MM.1S (cell line): ENCODE measurements around the gene RAB27B.

Source experiments
- DNase-seq: peaks from one replicate; pipeline ENCODE4 v3.0.0-alpha.2; 2015
- H2AFZ ChIP-seq: fragments of 300-600 bp; sonication (generic); 2 replicates; pipeline ENCODE4 v1.6.0; 2016; ENCODE audit warnings: antibody characterized with exemption, low read length
- H3F3A ChIP-seq: fragments of 300-600 bp; sonication (generic); 2 replicates; pipeline ENCODE4 v1.6.1; 2016; ENCODE audit warnings: mild to moderate bottlenecking, antibody characterized with exemption, low read length, moderate library complexity, mixed read lengths; ENCODE audit not compliant: insufficient read depth
- H3K27ac ChIP-seq: fragments of 300-600 bp; sonication (generic); 2 replicates; pipeline ENCODE4 v1.5.1; 2016; ENCODE audit warnings: mild to moderate bottlenecking, low read length
- H3K27me3 ChIP-seq: fragments of 300-600 bp; sonication (generic); replicated peaks from 2 replicates; pipeline ENCODE4 v1.6.0; 2016; ENCODE audit warnings: low read length; ENCODE audit not compliant: insufficient read depth
- H3K36me3 ChIP-seq: fragments of 300-600 bp; sonication (generic); replicated peaks from 2 replicates; pipeline ENCODE4 v1.6.1; 2016; ENCODE audit warnings: mild to moderate bottlenecking, low read length, mixed read lengths; ENCODE audit not compliant: insufficient read depth
- H3K4me1 ChIP-seq: fragments of 300-600 bp; sonication (generic); 2 replicates; pipeline ENCODE4 v1.6.1; 2016; ENCODE audit warnings: low read length, mixed read lengths
- H3K4me2 ChIP-seq: fragments of 300-600 bp; sonication (generic); 2 replicates; pipeline ENCODE4 v1.6.0; 2016; ENCODE audit warnings: low read depth, low read length
- H3K4me3 ChIP-seq: fragments of 300-600 bp; sonication (generic); 2 replicates; pipeline ENCODE4 v1.5.1; 2016; ENCODE audit warnings: low read length, mixed read lengths
- H3K79me2 ChIP-seq: fragments of 300-600 bp; sonication (generic); 2 replicates; pipeline ENCODE4 v1.6.1; 2016; ENCODE audit warnings: mixed run types, low read length, mixed read lengths
- H3K9ac ChIP-seq: fragments of 300-600 bp; sonication (generic); 2 replicates; pipeline ENCODE4 v1.6.1; 2016; ENCODE audit warnings: low read length, mixed read lengths
- H3K9me2 ChIP-seq: fragments of 300-600 bp; sonication (generic); replicated peaks from 2 replicates; pipeline ENCODE4 v1.6.1; 2016; ENCODE audit warnings: mild to moderate bottlenecking, low read length, mixed read lengths; ENCODE audit not compliant: insufficient read depth
- H3K9me3 ChIP-seq: fragments of 300-600 bp; sonication (generic); replicated peaks from 2 replicates; pipeline ENCODE4 v1.6.1; 2016; ENCODE audit warnings: mild to moderate bottlenecking, low read length, mixed read lengths; ENCODE audit not compliant: insufficient read depth
- H4K20me1 ChIP-seq: fragments of 300-600 bp; sonication (generic); 2 replicates; pipeline ENCODE4 v1.6.1; 2016; ENCODE audit warnings: mild to moderate bottlenecking, low read length, moderate library complexity, mixed read lengths; ENCODE audit not compliant: insufficient read depth
- CTCF ChIP-seq: fragments of 300-600 bp; sonication (generic); IDR thresholded peaks from 2 replicates; pipeline ENCODE4 v1.5.1; 2016; ENCODE audit warnings: antibody characterized with exemption, low read length, mixed read lengths
- EZH2 ChIP-seq: fragments of 300-600 bp; sonication (generic); optimal IDR thresholded peaks from 2 replicates; pipeline ENCODE3; 2017; ENCODE audit warnings: low read depth, mild to moderate bottlenecking, antibody characterized with exemption, low read length, mixed read lengths
- EZH2phosphoT487 ChIP-seq: fragments of 300-600 bp; sonication (generic); IDR thresholded peaks from 2 replicates; pipeline ENCODE4 v1.6.1; 2018; ENCODE audit warnings: antibody characterized with exemption, low read length

Gene RAB27B

GRCh38 chr18:54878159-54878622, 49.9 kb downstream of the RAB27B start:
- Histone ChIP-seq H4K20me1 (no peaks in the 10 kb centered on the region), H3K27ac (no peak overlapping the region), H3K9ac (no peak overlapping the region), H3K9me3 (no peaks in the 10 kb centered on the region), H3F3A (no peaks in the 10 kb centered on the region), H3K4me3 (no peak overlapping the region), H3K9me2 (no peaks in the 10 kb centered on the region), H3K27me3 (no peaks in the 10 kb centered on the region), H3K4me1 (no peaks in the 10 kb centered on the region), H3K4me2 (no peak overlapping the region), H2AFZ (no peak overlapping the region), H3K79me2 (no peaks in the 10 kb centered on the region), H3K36me3 (no peaks in the 10 kb centered on the region)
- TF ChIP-seq EZH2phosphoT487 (no peak), EZH2 (no peak), CTCF (no peak)
- DNase-seq = no peak

- H2AFZ ChIP-seq = no peak overlapping the region
- no peaks in the 10 kb centered on the region for H3K36me3 ChIP-seq
- no peaks in the 10 kb centered on the region for H3K4me1 ChIP-seq
- H4K20me1 ChIP-seq = no peaks in the 10 kb centered on the region
- no peak overlapping the region for H3K27ac ChIP-seq
- no peak overlapping the region for H3K9ac ChIP-seq
- no peak for DNase-seq
- TF ChIP-seq EZH2phosphoT487 (no peak), EZH2 (no peak), CTCF (no peak)
- no peak overlapping the region for H3K4me2 ChIP-seq
- H3K27me3 ChIP-seq = no peaks in the 10 kb centered on the region
- H3K79me2 ChIP-seq = no peaks in the 10 kb centered on the region
- H3K9me3 ChIP-seq = no peaks in the 10 kb centered on the region
- H3K4me3 ChIP-seq = no peak overlapping the region
- no peaks in the 10 kb centered on the region for H3K9me2 ChIP-seq
- no peaks in the 10 kb centered on the region for H3F3A ChIP-seq
Observed at GRCh38 chr18:54878659-54879358, 50.5 kb downstream of the RAB27B start.

- no peaks in the 10 kb centered on the region for H3K27me3 ChIP-seq
- H3K9me3 ChIP-seq = no peaks in the 10 kb centered on the region
- no peak overlapping the region for H3K4me2 ChIP-seq
- H3K36me3 ChIP-seq = no peaks in the 10 kb centered on the region
- TF ChIP-seq CTCF (no peak), EZH2phosphoT487 (no peak), EZH2 (no peak)
- no peak overlapping the region for H3K9ac ChIP-seq
- H4K20me1 ChIP-seq = no peaks in the 10 kb centered on the region
- H2AFZ ChIP-seq = no peak overlapping the region
- no peaks in the 10 kb centered on the region for H3F3A ChIP-seq
- DNase-seq = no peak
- no peaks in the 10 kb centered on the region for H3K9me2 ChIP-seq
- no peaks in the 10 kb centered on the region for H3K79me2 ChIP-seq
- no peaks in the 10 kb centered on the region for H3K4me1 ChIP-seq
- H3K4me3 ChIP-seq = no peak overlapping the region
- H3K27ac ChIP-seq = no peak overlapping the region
Observed at GRCh38 chr18:54879691-54880090, 51.4 kb downstream of the RAB27B start.
